Astrocyte of the spinal cord (primary cell): Measurements from ENCODE around the gene CAPG.

Source experiments
- DNase-seq: peaks from one replicate; pipeline ENCODE4 v3.0.0; 2011; ENCODE audit warnings: low read depth, low spot score
- H3K4me3 ChIP-seq: 2 replicates; pipeline ENCODE4 v1.5.1; 2011; ENCODE audit warnings: low read depth, mild to moderate bottlenecking, low read length, moderate library complexity
- CTCF ChIP-seq: IDR thresholded peaks from 2 replicates; pipeline ENCODE4 v1.5.1; 2012; ENCODE audit warnings: low read depth, mild to moderate bottlenecking, low read length, inconsistent platforms
- in situ Hi-C: cut with HindIII; loops from 2 replicates; pipeline ENCODE4 v1.10.0; 2017; ENCODE audit warnings: low sequenced_read_pairs

CAPG gene, protein sequence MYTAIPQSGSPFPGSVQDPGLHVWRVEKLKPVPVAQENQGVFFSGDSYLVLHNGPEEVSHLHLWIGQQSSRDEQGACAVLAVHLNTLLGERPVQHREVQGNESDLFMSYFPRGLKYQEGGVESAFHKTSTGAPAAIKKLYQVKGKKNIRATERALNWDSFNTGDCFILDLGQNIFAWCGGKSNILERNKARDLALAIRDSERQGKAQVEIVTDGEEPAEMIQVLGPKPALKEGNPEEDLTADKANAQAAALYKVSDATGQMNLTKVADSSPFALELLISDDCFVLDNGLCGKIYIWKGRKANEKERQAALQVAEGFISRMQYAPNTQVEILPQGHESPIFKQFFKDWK

GRCh38 chr2:85409845-85410583, at the start of gene CAPG:
TSS of gene CAPG (minus strand) at chr2:85410366. CDS start at chr2:85402145, 8,221 bp downstream.
- DNase-seq = no peak
- no peak within 1 kb of the TSS for H3K4me3 ChIP-seq
- in situ Hi-C loops = loop anchor here (25.0 kb wide), 1 partner anchor 127 kb away; the partner anchor contains the start of gene MAT2A
- TF ChIP-seq CTCF = no peak

GRCh38 chr2:85459771-85460170, 49.6 kb upstream of the CAPG start:
- in situ Hi-C loops = no loop called here
- H3K4me3 ChIP-seq = no peak overlapping the region
- no peak for TF ChIP-seq CTCF
- no peak for DNase-seq

GRCh38 chr2:85458601-85459563, 48.7 kb upstream of the CAPG start:
- no peak overlapping the region for H3K4me3 ChIP-seq
- no peak for TF ChIP-seq CTCF
- in situ Hi-C loops = no loop called here
- DNase-seq = no peak

DNA sequence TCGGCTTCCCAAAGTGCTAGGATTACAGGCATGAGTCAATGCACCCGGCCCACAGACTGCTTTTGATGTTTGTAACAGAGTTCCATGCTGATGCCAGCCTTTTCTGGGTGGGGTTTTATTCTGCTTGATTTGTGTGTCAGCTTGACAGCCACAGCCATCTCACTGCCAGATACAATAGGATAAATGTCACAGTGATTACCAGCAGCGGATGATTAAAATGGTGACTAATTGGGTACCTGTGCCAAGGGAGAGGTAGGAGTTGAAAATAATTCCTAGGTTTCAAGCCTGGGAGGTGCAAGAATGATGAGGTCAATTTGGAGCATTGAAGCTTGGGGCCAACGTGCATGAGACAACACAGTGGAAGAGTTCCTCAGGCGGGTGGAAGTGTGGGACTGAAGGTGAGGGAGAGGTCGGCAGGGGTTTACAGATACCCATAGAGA, 47.7 kb upstream of the CAPG start:
- no peak for TF ChIP-seq CTCF
- peak; percentile 35 for DNase-seq
- in situ Hi-C loops = no loop called here
- H3K4me3 ChIP-seq = no peak overlapping the region

GRCh38 chr2:85457043-85457442, 46.9 kb upstream of the CAPG start:
- in situ Hi-C loops = no loop called here
- DNase-seq = no peak
- no peak overlapping the region for H3K4me3 ChIP-seq
- TF ChIP-seq CTCF = no peak

- no peak overlapping the region for H3K4me3 ChIP-seq
- DNase-seq = no peak
- no peak for TF ChIP-seq CTCF
- in situ Hi-C loops = no loop called here
Measured at GRCh38 chr2:85455552-85456090, 45.5 kb upstream of the CAPG start.
